ENCODE data around the gene WSB1.

WSB1 gene

DNA sequence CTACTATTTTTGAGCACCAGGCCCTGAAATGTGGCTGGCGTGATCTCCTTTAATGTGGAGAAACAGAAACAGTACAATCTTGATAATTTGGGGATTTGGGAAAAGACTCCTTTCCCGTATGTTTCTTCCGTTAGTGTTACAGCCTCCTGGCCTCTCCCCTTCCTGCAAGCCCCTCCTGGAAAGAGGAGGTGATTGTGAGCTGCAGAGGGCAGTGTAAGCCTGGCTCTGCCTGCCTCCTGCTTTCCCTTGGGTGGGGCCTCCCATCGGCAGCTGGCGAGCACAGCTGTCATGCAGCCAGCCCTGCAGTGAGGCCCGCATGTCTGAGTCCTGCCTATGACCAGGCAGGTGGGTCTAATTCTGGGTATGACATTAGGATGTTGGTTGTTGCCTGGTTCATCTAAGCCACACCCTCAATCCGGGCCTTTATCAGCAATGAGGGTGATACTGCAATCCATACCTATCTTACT is 48.7 kb upstream of the WSB1 start (continued):
- TF ChIP-seq, protein P1, sequence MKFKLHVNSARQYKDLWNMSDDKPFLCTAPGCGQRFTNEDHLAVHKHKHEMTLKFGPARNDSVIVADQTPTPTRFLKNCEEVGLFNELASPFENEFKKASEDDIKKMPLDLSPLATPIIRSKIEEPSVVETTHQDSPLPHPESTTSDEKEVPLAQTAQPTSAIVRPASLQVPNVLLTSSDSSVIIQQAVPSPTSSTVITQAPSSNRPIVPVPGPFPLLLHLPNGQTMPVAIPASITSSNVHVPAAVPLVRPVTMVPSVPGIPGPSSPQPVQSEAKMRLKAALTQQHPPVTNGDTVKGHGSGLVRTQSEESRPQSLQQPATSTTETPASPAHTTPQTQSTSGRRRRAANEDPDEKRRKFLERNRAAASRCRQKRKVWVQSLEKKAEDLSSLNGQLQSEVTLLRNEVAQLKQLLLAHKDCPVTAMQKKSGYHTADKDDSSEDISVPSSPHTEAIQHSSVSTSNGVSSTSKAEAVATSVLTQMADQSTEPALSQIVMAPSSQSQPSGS (tag by site-specific recombination; IDR thresholded peaks at IDR 0.05; ENCODE audit: low read depth): no peak
- no peak for TF ChIP-seq ZNF404 (tag by site-specific recombination; IDR thresholded peaks at IDR 0.05)
- no peak for TF ChIP-seq ZNF629 (tag by site-specific recombination; IDR thresholded peaks at IDR 0.05)
- TF ChIP-seq ZNF302 (tag by site-specific recombination; IDR thresholded peaks at IDR 0.05; ENCODE audit: low read depth): no peak
- no peak for TF ChIP-seq ZNF610 (tag by site-specific recombination; IDR thresholded peaks at IDR 0.05; ENCODE audit: borderline replicate concordance)
- no peak for TF ChIP-seq ZNF223 (tag by site-specific recombination; IDR thresholded peaks at IDR 0.05)
- no peak for TF ChIP-seq HOXC10 (CRISPR knock-in tag; IDR thresholded peaks at IDR 0.05)
- no peak for TF ChIP-seq ZNF239 (tag by site-specific recombination; IDR thresholded peaks at IDR 0.05)
- no peak for TF ChIP-seq ZBTB21 (tag by site-specific recombination; IDR thresholded peaks at IDR 0.05)
- TF ChIP-seq, protein P2, sequence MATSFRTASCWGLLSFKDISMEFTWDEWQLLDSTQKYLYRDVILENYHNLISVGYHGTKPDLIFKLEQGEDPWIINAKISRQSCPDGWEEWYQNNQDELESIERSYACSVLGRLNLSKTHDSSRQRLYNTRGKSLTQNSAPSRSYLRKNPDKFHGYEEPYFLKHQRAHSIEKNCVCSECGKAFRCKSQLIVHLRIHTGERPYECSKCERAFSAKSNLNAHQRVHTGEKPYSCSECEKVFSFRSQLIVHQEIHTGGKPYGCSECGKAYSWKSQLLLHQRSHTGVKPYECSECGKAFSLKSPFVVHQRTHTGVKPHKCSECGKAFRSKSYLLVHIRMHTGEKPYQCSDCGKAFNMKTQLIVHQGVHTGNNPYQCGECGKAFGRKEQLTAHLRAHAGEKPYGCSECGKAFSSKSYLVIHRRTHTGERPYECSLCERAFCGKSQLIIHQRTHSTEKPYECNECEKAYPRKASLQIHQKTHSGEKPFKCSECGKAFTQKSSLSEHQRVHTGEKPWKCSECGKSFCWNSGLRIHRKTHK (tag by site-specific recombination; IDR thresholded peaks at IDR 0.05): no peak
- no peak for TF ChIP-seq HOXD13 (CRISPR knock-in tag; IDR thresholded peaks at IDR 0.05; ENCODE audit: borderline replicate concordance)
- no peak for TF ChIP-seq REPIN1 (tag by site-specific recombination; IDR thresholded peaks at IDR 0.05; ENCODE audit: low read depth)
- TF ChIP-seq, protein P3, sequence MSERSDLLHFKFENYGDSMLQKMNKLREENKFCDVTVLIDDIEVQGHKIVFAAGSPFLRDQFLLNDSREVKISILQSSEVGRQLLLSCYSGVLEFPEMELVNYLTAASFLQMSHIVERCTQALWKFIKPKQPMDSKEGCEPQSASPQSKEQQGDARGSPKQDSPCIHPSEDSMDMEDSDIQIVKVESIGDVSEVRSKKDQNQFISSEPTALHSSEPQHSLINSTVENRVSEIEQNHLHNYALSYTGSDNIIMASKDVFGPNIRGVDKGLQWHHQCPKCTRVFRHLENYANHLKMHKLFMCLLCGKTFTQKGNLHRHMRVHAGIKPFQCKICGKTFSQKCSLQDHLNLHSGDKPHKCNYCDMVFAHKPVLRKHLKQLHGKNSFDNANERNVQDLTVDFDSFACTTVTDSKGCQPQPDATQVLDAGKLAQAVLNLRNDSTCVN (tag by site-specific recombination; optimal IDR thresholded peaks at IDR 0.05): no peak
- TF ChIP-seq ZBTB17 (tag by site-specific recombination; IDR thresholded peaks at IDR 0.05): peak; percentile 88
- no peak for TF ChIP-seq ZNF248 (tag by site-specific recombination; IDR thresholded peaks at IDR 0.05)
- TF ChIP-seq, protein P4, sequence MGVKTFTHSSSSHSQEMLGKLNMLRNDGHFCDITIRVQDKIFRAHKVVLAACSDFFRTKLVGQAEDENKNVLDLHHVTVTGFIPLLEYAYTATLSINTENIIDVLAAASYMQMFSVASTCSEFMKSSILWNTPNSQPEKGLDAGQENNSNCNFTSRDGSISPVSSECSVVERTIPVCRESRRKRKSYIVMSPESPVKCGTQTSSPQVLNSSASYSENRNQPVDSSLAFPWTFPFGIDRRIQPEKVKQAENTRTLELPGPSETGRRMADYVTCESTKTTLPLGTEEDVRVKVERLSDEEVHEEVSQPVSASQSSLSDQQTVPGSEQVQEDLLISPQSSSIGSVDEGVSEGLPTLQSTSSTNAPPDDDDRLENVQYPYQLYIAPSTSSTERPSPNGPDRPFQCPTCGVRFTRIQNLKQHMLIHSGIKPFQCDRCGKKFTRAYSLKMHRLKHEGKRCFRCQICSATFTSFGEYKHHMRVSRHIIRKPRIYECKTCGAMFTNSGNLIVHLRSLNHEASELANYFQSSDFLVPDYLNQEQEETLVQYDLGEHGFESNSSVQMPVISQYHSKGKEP (tag by site-specific recombination; IDR thresholded peaks at IDR 0.05): peak; percentile 74; the same call in 1 of the 2 replicates
- no peak for TF ChIP-seq ZNF561 (tag by site-specific recombination; IDR thresholded peaks at IDR 0.05; ENCODE audit: borderline replicate concordance)
- 0 out of 2 replicates have a peak, but pooled peaks have one; percentile 21 for TF ChIP-seq TRIM28 (IDR thresholded peaks at IDR 0.05; ENCODE audit: borderline replicate concordance, low read length)
- no peak for TF ChIP-seq ZNF549 (tag by site-specific recombination; IDR thresholded peaks at IDR 0.05)
- no peak for TF ChIP-seq ZNF324 (tag by site-specific recombination; IDR thresholded peaks at IDR 0.05)
- TF ChIP-seq, protein P5, sequence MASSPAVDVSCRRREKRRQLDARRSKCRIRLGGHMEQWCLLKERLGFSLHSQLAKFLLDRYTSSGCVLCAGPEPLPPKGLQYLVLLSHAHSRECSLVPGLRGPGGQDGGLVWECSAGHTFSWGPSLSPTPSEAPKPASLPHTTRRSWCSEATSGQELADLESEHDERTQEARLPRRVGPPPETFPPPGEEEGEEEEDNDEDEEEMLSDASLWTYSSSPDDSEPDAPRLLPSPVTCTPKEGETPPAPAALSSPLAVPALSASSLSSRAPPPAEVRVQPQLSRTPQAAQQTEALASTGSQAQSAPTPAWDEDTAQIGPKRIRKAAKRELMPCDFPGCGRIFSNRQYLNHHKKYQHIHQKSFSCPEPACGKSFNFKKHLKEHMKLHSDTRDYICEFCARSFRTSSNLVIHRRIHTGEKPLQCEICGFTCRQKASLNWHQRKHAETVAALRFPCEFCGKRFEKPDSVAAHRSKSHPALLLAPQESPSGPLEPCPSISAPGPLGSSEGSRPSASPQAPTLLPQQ (tag by site-specific recombination; IDR thresholded peaks at IDR 0.05): peak; percentile 87
- no peak for TF ChIP-seq ZNF473 (tag by site-specific recombination; IDR thresholded peaks at IDR 0.05)
- TF ChIP-seq ZNF16 (tag by site-specific recombination; IDR thresholded peaks at IDR 0.05; ENCODE audit: low read depth): no peak
- TF ChIP-seq ZNF48 (tag by site-specific recombination; IDR thresholded peaks at IDR 0.05): no peak
- TF ChIP-seq ZNF624 (tag by site-specific recombination; IDR thresholded peaks at IDR 0.05): no peak
- peak; percentile 42; the same call in 1 of the 2 replicates for TF ChIP-seq PRDM1 (tag by site-specific recombination; IDR thresholded peaks at IDR 0.05)
- no peak for TF ChIP-seq FEZF1 (tag by site-specific recombination; IDR thresholded peaks at IDR 0.05)
- TF ChIP-seq, protein P6, sequence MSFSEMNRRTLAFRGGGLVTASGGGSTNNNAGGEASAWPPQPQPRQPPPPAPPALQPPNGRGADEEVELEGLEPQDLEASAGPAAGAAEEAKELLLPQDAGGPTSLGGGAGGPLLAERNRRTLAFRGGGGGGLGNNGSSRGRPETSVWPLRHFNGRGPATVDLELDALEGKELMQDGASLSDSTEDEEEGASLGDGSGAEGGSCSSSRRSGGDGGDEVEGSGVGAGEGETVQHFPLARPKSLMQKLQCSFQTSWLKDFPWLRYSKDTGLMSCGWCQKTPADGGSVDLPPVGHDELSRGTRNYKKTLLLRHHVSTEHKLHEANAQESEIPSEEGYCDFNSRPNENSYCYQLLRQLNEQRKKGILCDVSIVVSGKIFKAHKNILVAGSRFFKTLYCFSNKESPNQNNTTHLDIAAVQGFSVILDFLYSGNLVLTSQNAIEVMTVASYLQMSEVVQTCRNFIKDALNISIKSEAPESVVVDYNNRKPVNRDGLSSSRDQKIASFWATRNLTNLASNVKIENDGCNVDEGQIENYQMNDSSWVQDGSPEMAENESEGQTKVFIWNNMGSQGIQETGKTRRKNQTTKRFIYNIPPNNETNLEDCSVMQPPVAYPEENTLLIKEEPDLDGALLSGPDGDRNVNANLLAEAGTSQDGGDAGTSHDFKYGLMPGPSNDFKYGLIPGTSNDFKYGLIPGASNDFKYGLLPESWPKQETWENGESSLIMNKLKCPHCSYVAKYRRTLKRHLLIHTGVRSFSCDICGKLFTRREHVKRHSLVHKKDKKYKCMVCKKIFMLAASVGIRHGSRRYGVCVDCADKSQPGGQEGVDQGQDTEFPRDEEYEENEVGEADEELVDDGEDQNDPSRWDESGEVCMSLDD (tag by site-specific recombination; IDR thresholded peaks at IDR 0.05): 0 out of 2 replicates have a peak, but pooled peaks have one; percentile 29
- no peak for TF ChIP-seq ZNF843 (tag by site-specific recombination; IDR thresholded peaks at IDR 0.05)
- TF ChIP-seq GLIS1 (tag by site-specific recombination; IDR thresholded peaks at IDR 0.05): peak; percentile 59
- TF ChIP-seq ZNF600 (tag by site-specific recombination; IDR thresholded peaks at IDR 0.05): peak; percentile 68

Measured in HEK293 (cell line).